Spleen (tissue), 11 donors: Measurements from ENCODE around the gene TBRG1. TPM values are rescaled to one million over a fixed set of nuclear protein-coding genes. Genes with fewer than 3 reads are reported as not detected.

Experiments used
- DNase-seq: peaks from one replicate; pipeline ENCODE4 v3.0.0-alpha.2; 2020
- H3K27ac ChIP-seq, 8 donors: fragments of 200-600 bp; sonication (generic) in 7 of 8; 1 replicate in 4 of 8; 2 replicates in 4 of 8; pipeline versions ENCODE4 v1.5.0 to v1.8.0; 2016 to 2021; ENCODE audit warnings: inconsistent platforms in 4 of 8, mild to moderate bottlenecking in 4 of 8, moderate library complexity in 1 of 8
- H3K27me3 ChIP-seq, 7 donors: fragments of 200-600 bp; sonication (generic) in 6 of 7; replicated peaks in 1 of 7; 1 replicate in 4 of 7; 2 replicates in 3 of 7; pipeline versions ENCODE4 v1.5.0 to v1.8.0; 2016 to 2021; ENCODE audit warnings: inconsistent platforms in 3 of 7, mild to moderate bottlenecking in 1 of 7
- H3K36me3 ChIP-seq, 6 donors: fragments of 200-600 bp; sonication (generic) in 5 of 6; 1 replicate in 4 of 6; 2 replicates in 2 of 6; pipeline versions ENCODE4 v1.5.0 to v1.8.0; 2016 to 2021; ENCODE audit warnings: inconsistent platforms in 2 of 6
- H3K4me1 ChIP-seq, 6 donors: fragments of 200-600 bp; sonication (generic) in 5 of 6; 1 replicate in 3 of 6; 2 replicates in 3 of 6; pipeline versions ENCODE4 v1.5.0 to v1.8.0; 2016 to 2021; ENCODE audit warnings: inconsistent platforms in 3 of 6
- H3K4me3 ChIP-seq, 8 donors: fragments of 200-600 bp; sonication (generic) in 7 of 8; 1 replicate in 4 of 8; 2 replicates in 4 of 8; pipeline versions ENCODE4 v1.5.0 to v1.8.0; 2016 to 2021; ENCODE audit warnings: inconsistent platforms in 4 of 8, mild to moderate bottlenecking in 4 of 8, moderate library complexity in 2 of 8
- H3K9me3 ChIP-seq, 8 donors: fragments of 200-600 bp; sonication (generic) in 7 of 8; 1 replicate in 4 of 8; 2 replicates in 4 of 8; pipeline versions ENCODE4 v1.5.0 to v1.8.0; 2016 to 2021; ENCODE audit warnings: inconsistent platforms in 4 of 8
- POLR2A ChIP-seq, 3 donors: fragments of 450-650 bp; IDR thresholded peaks; one replicate each; pipeline ENCODE4 v1.5.1; 2017; ENCODE audit warnings: antibody characterized with exemption in 3 of 3, mild to moderate bottlenecking in 1 of 3
- POLR2AphosphoS5 ChIP-seq, 3 donors: sonication (generic); formaldehyde crosslinking; IDR thresholded peaks; one replicate each; pipeline ENCODE4 v1.5.1; 2017; ENCODE audit warnings: antibody characterized with exemption in 3 of 3
- WGBS, 5 donors: extraction: QIAGEN DNeasy Blood & Tissue Kit in 3 of 5; methylation state at CpG; one replicate each; pipeline versions ENCODE4 v1.1.5 to v1.1.7; 2013 to 2018; 5-methylcytosine and 5-hydroxymethylcytosine counted together
- intact Hi-C: fragments of 100-400 bp; cut with DNase I; formaldehyde crosslinking; loops from one replicate; pipeline ENCODE4 v1.15.0; 2023; ENCODE audit warnings: low total_unique reads
- polyA plus RNA-seq, 3 donors: library from polyadenylated mRNA; stranded (reverse); fragments of 200-250 nt; gene quantifications; one replicate each; pipeline ENCODE4 v1.2.1, GENCODE V29; 2013
- total RNA-seq, 7 donors: library from RNA; depleted of rRNA in 3 of 7; stranded (reverse); fragments of >200 nt in 3 of 7; fragmentation: NEBNext Ultra II Directional in 4 of 7; extraction: Animal tissue kit (Norgen Biotek cat#: 25700) in 4 of 7; gene quantifications; one replicate each; pipeline versions ENCODE4 v1.1.0 to v1.2.1, GENCODE V29; 2016 to 2021
- TF ChIP-seq, protein P1 (sequence below), 11 experiments: fragments of 200-600 bp in 7 of 11; fragments of 450-650 bp in 4 of 11; sonication (generic) in 4 of 11; IDR thresholded peaks in 8 of 11; conservative IDR thresholded peaks in 3 of 11; 1 replicate in 7 of 11; 2 replicates in 4 of 11; pipeline versions ENCODE4 v1.4.0 to v1.8.0; 2016 to 2021; ENCODE audit warnings: antibody characterized with exemption in 11 of 11, inconsistent platforms in 4 of 11, mild to moderate bottlenecking in 1 of 11
- donor health status: healthy with polysubstance abuse.
- donor health status: DM: no; HTN: no; CAD: no; lungs with moderate emphysema.
- donor health status: DM: no; HTN: no; CAD: no.
- donor health status: Bipolar disorder and iron deficiency.
- donor health status: healthy.
- donor health status: DM: no; HTN: no; CAD: no.
- donor health status: DM: yes; HTN: yes; CAD: no.

Gene TBRG1
- total and polyA plus RNA-seq, 10 donors, result 23.3 to 65.0 (median 46.5) TPM

- no peaks in the 10 kb centered on the region for H3K27me3 ChIP-seq
- WGBS, 5 donors, result 83 to 90% (median 87%) methylated on average over 10 of the region's 10 CpGs
- intact Hi-C loops, result no loop called here
- H3K36me3 ChIP-seq, result peaks cover 0 to 24% (median 8%) of the 10 kb centered on the region in 6 donors
- TF ChIP-seq, protein P1, sequence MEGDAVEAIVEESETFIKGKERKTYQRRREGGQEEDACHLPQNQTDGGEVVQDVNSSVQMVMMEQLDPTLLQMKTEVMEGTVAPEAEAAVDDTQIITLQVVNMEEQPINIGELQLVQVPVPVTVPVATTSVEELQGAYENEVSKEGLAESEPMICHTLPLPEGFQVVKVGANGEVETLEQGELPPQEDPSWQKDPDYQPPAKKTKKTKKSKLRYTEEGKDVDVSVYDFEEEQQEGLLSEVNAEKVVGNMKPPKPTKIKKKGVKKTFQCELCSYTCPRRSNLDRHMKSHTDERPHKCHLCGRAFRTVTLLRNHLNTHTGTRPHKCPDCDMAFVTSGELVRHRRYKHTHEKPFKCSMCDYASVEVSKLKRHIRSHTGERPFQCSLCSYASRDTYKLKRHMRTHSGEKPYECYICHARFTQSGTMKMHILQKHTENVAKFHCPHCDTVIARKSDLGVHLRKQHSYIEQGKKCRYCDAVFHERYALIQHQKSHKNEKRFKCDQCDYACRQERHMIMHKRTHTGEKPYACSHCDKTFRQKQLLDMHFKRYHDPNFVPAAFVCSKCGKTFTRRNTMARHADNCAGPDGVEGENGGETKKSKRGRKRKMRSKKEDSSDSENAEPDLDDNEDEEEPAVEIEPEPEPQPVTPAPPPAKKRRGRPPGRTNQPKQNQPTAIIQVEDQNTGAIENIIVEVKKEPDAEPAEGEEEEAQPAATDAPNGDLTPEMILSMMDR (IDR thresholded peaks at IDR 0.05 in 8 of 11, conservative IDR thresholded peaks at IDR 0.05 in 3 of 11), result no peak
- no peak for TF ChIP-seq POLR2A (IDR thresholded peaks at IDR 0.05)
- no peak for TF ChIP-seq POLR2AphosphoS5 (IDR thresholded peaks at IDR 0.05)
- no peak overlapping the region for H3K4me3 ChIP-seq
- no peaks in the 10 kb centered on the region for H3K9me3 ChIP-seq
- no peak for DNase-seq
- no peak overlapping the region for H3K27ac ChIP-seq
- H3K4me1 ChIP-seq, result peaks cover 0 to 18% (median 6%) of the 10 kb centered on the region in 6 donors
Measured at GRCh38 chr11:124643042-124643604, 20.5 kb downstream of the TBRG1 start.

GRCh38 chr11:124643605-124644425 is 21.2 kb downstream of the TBRG1 start:
- no peak for TF ChIP-seq POLR2A (IDR thresholded peaks at IDR 0.05)
- TF ChIP-seq, protein P1 (IDR thresholded peaks at IDR 0.05 in 8 of 11, conservative IDR thresholded peaks at IDR 0.05 in 3 of 11), result no peak
- TF ChIP-seq POLR2AphosphoS5 (IDR thresholded peaks at IDR 0.05), result no peak
- H3K4me3 ChIP-seq, result no peak overlapping the region
- 41 to 51% (median 45%) methylated on average over 3 of the region's 3 CpGs for WGBS, 5 donors
- no peak for DNase-seq
- peaks cover 0 to 17% (median 7%) of the 10 kb centered on the region in 6 donors for H3K36me3 ChIP-seq
- no peaks in the 10 kb centered on the region for H3K9me3 ChIP-seq
- no peaks in the 10 kb centered on the region for H3K27me3 ChIP-seq
- peaks cover 0 to 18% (median 6%) of the 10 kb centered on the region in 6 donors for H3K4me1 ChIP-seq
- intact Hi-C loops, result no loop called here
- no peak overlapping the region for H3K27ac ChIP-seq

DNA sequence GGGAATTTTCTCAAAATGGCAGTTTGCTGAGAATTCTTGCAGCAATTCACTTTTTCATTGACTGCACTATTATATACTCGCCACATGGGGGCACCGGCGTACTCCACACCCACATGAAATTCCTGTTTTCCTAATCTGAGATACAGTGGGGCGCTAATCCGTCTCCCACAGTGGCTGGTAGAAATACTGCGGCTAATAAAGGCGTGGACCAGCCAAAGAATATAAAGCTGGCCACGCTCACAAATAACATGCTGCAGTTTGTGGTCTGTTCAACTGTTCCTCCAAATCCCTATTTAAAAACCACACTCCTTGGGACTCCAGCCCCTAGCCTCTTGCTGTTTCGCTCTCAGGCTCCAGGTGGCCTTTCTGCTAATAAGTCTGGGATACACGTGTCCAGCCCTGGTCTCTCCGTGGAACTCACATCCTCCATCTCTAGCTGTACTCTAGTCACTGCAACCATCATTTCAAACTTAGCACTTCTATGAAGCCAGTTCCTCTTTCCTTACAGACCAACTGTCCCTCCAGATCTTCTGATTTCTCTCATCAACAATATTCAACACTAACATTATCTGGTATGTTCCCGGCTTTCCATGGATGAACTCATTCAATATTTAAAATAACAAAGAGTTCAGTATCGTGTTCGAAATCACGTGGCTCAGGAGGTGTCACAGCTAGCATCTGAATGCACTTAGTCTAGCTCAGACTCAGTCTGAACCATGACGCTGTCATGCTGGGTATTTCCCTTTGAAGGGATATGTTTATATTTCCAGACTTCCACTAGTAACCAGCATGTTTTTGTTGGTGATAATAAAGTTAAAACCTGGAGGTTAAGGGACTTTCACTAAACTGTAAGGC is 22.0 kb downstream of the TBRG1 start:
- intact Hi-C loops, result no loop called here
- DNase-seq, result no peak
- Histone ChIP-seq H3K36me3 (peaks cover 0 to 9% (median 1%) of the 10 kb centered on the region in 6 donors), H3K27me3 (no peaks in the 10 kb centered on the region), H3K4me1 (peaks cover 0 to 18% (median 6%) of the 10 kb centered on the region in 6 donors), H3K9me3 (no peaks in the 10 kb centered on the region), H3K4me3 (peak overlapping the region in 1 of 8 donors; percentile 35), H3K27ac (no peak overlapping the region)
- TF ChIP-seq, protein P1 (IDR thresholded peaks at IDR 0.05 in 8 of 11, conservative IDR thresholded peaks at IDR 0.05 in 3 of 11), result peak; percentile 55 to 81 (median 72)
- no peak for TF ChIP-seq POLR2AphosphoS5 (IDR thresholded peaks at IDR 0.05)
- 27 to 32% (median 28%) methylated on average over 16 of the region's 16 CpGs for WGBS, 5 donors
